ENCODE results near the gene SOBP.

GRCh38 chr6:107612762-107613415 is 123.0 kb downstream of the SOBP start:
- TF ChIP-seq ZNF830 (tag by site-specific recombination; IDR thresholded peaks at IDR 0.05; ENCODE audit: low read depth): no peak
- no peak for TF ChIP-seq CTCF (tag by site-specific recombination; IDR thresholded peaks at IDR 0.05)
- no peak for TF ChIP-seq ZBTB6 (tag by site-specific recombination; IDR thresholded peaks at IDR 0.05)
- TF ChIP-seq ZNF639 (tag by site-specific recombination; IDR thresholded peaks at IDR 0.05): no peak
- TF ChIP-seq ZNF707 (tag by site-specific recombination; IDR thresholded peaks at IDR 0.05): no peak
- no peak for TF ChIP-seq ZSCAN30 (tag by site-specific recombination; IDR thresholded peaks at IDR 0.05)
- TF ChIP-seq MZF1 (tag by site-specific recombination; IDR thresholded peaks at IDR 0.05; ENCODE audit: borderline replicate concordance): no peak
- no peak for TF ChIP-seq YY1 (tag by site-specific recombination; IDR thresholded peaks at IDR 0.05)
- TF ChIP-seq REST (tag by site-specific recombination; IDR thresholded peaks at IDR 0.05): no peak
- no peak for TF ChIP-seq ZNF48 (tag by site-specific recombination; IDR thresholded peaks at IDR 0.05)
- TF ChIP-seq ZNF558 (tag by site-specific recombination; IDR thresholded peaks at IDR 0.05): no peak
- no peak for TF ChIP-seq HOXA7 (CRISPR knock-in tag; IDR thresholded peaks at IDR 0.05; ENCODE audit: borderline replicate concordance)
- TF ChIP-seq ZNF580 (tag by site-specific recombination; IDR thresholded peaks at IDR 0.05): no peak

Measured in HEK293 (cell line).